A673 (cell line): ENCODE results near the gene NPRL2. TPM values are rescaled to one million over a fixed set of nuclear protein-coding genes. Genes with fewer than 3 reads are reported as not detected.

Source experiments
- BruUV-seq: library from RNA; stranded (reverse); fragments of 400-500 nt; replicated peaks from 2 replicates; lab custom pipeline; 2021; lab: Mats Ljungman, UMichigan
- CTCF ChIA-PET: fragments of 300-600 bp; sonication (Branson Sonifier 250); formaldehyde crosslinking; loops from one replicate; lab custom pipeline; 2022; ENCODE audit warnings: antibody characterized with exemption; lab: Charles Lee
- POLR2A ChIA-PET: fragments of 300-600 bp; sonication (Branson Sonifier 250); formaldehyde crosslinking; loops from one replicate; lab custom pipeline; 2022; ENCODE audit warnings: antibody characterized with exemption; ENCODE audit not compliant: low non-redundant PET; lab: Charles Lee
- DNase-seq: peaks from one replicate; pipeline ENCODE4 v3.0.0-alpha.2; 2015; ENCODE audit warnings: low spot score
- H3K27ac ChIP-seq: fragments of 200-600 bp; sonication (generic); 2 replicates; pipeline ENCODE4 v1.5.1; 2016; ENCODE audit warnings: mixed run types, low read depth, mild to moderate bottlenecking, mixed read lengths, antibody characterized with exemption, low read length; ENCODE audit not compliant: poor library complexity, severe bottlenecking
- H3K27me3 ChIP-seq: fragments of 200-600 bp; sonication (generic); replicated peaks from 2 replicates; pipeline ENCODE4 v1.6.1; 2017; ENCODE audit warnings: mixed run types, low read depth, mild to moderate bottlenecking, mixed read lengths, antibody characterized with exemption, low read length; ENCODE audit not compliant: insufficient read depth, poor library complexity
- H3K36me3 ChIP-seq: fragments of 200-600 bp; sonication (generic); 2 replicates; pipeline ENCODE4 v1.6.1; 2016; ENCODE audit warnings: mixed run types, mild to moderate bottlenecking, mixed read lengths, antibody characterized with exemption, low read length; ENCODE audit not compliant: insufficient read depth, poor library complexity, severe bottlenecking
- H3K4me1 ChIP-seq: fragments of 200-600 bp; sonication (generic); 2 replicates; pipeline ENCODE4 v1.6.1; 2017; ENCODE audit warnings: mixed run types, mild to moderate bottlenecking, mixed read lengths, antibody characterized with exemption, low read length; ENCODE audit not compliant: insufficient read depth, poor library complexity, severe bottlenecking
- H3K4me3 ChIP-seq: fragments of 200-600 bp; sonication (generic); 2 replicates; pipeline ENCODE4 v1.5.1; 2016; ENCODE audit warnings: low read depth, mixed run types, mild to moderate bottlenecking, mixed read lengths, low read length; ENCODE audit not compliant: poor library complexity, severe bottlenecking
- H3K9me3 ChIP-seq: fragments of 200-600 bp; sonication (generic); 2 replicates; pipeline ENCODE4 v1.6.1; 2016; ENCODE audit warnings: mixed run types, low read depth, mild to moderate bottlenecking, mixed read lengths, antibody characterized with exemption, low read length; ENCODE audit not compliant: poor library complexity, severe bottlenecking
- CTCF ChIP-seq: fragments of 300-800, 200-600 bp; sonication (generic); conservative IDR thresholded peaks from 2 replicates; pipeline ENCODE4 v1.5.1; 2017; ENCODE audit warnings: low read depth, mild to moderate bottlenecking, antibody characterized with exemption, low read length, moderate library complexity, mixed read lengths
- EZH2 ChIP-seq: fragments of 200-600 bp; sonication (generic); IDR thresholded peaks from 2 replicates; pipeline ENCODE4 v1.6.1; 2017; ENCODE audit warnings: borderline replicate concordance, low read depth, mild to moderate bottlenecking, mixed read lengths, antibody characterized with exemption, low read length; ENCODE audit not compliant: poor library complexity, severe bottlenecking
- intact Hi-C: fragments of 100-400 bp; cut with micrococcal nuclease; formaldehyde crosslinking; loops from one replicate; pipeline ENCODE4 v1.10.0; 2022; ENCODE audit not compliant: unreplicated experiment
- total RNA-seq: library from RNA; stranded (reverse); gene quantifications from 2 replicates; pipeline ENCODE4 v1.2.3, GENCODE V29; 2021

NPRL2 gene
- total RNA-seq, 1 experiment from 2014 or later, result 16.0 TPM

DNA sequence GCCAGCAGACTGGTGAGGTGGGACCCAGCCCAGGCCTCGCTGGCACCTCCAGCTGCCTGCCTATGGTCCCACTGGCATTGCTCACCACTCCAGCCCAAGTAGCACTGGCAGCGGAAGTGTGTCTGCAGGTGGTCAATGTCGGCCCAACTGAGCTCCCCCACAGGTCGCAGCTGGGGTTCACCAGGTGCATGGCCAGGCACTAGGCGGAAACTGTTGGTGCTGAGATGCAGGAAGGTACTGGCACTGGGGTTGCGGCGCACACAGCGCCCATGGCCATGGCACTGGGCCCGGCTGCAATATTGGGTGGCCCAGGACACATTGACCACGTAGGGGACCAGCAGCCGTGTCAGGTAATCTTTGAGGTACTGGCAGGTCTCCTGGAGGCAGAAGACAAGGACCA, 32.4 kb downstream of the NPRL2 start:
- ChIA-PET POLR2A (no interaction called here), CTCF (no interaction called here)

GRCh38 chr3:50317300-50317699, 33.3 kb downstream of the NPRL2 start:
- no TSS peak for BruUV-seq
- POLR2A ChIA-PET, result no interaction called here
- H3K9me3 ChIP-seq, result no peaks in the 10 kb centered on the region
- intact Hi-C loops, result no loop called here
- H3K4me3 ChIP-seq, result no peak overlapping the region
- H3K27me3 ChIP-seq, result no peaks in the 10 kb centered on the region
- no peak for DNase-seq
- no peak overlapping the region for H3K27ac ChIP-seq
- H3K4me1 ChIP-seq, result peaks cover 3% of the 10 kb centered on the region
- no peaks in the 10 kb centered on the region for H3K36me3 ChIP-seq
- TF ChIP-seq EZH2 (no peak), CTCF (no peak)
- CTCF ChIA-PET, result no interaction called here

More for the DNA sequence above, 32.4 kb downstream of the NPRL2 start:
- DNase-seq, result no peak
- no peaks in the 10 kb centered on the region for H3K9me3 ChIP-seq
- no peaks in the 10 kb centered on the region for H3K27me3 ChIP-seq
- no peak overlapping the region for H3K27ac ChIP-seq
- H3K4me1 ChIP-seq, result peaks cover 3% of the 10 kb centered on the region
- BruUV-seq, result no TSS peak
- intact Hi-C loops, result no loop called here
- no peak overlapping the region for H3K4me3 ChIP-seq
- TF ChIP-seq CTCF (no peak), EZH2 (no peak)
- H3K36me3 ChIP-seq, result no peaks in the 10 kb centered on the region

- no peaks in the 10 kb centered on the region for H3K27me3 ChIP-seq
- TF ChIP-seq EZH2 (no peak), CTCF (no peak)
- H3K9me3 ChIP-seq, result no peaks in the 10 kb centered on the region
- DNase-seq, result no peak
- BruUV-seq, result no TSS peak
- POLR2A ChIA-PET, result no interaction called here
- CTCF ChIA-PET, result no interaction called here
- H3K4me1 ChIP-seq, result peaks cover under 1% of the 10 kb centered on the region
- intact Hi-C loops, result no loop called here
- H3K36me3 ChIP-seq, result no peaks in the 10 kb centered on the region
- no peak overlapping the region for H3K27ac ChIP-seq
- no peak overlapping the region for H3K4me3 ChIP-seq
Measured at GRCh38 chr3:50316657-50317242, 33.8 kb downstream of the NPRL2 start.
